Measurements from ENCODE around the gene EGF.

- TF ChIP-seq SUZ12 (IDR thresholded peaks at IDR 0.05; ENCODE audit: extremely low read depth, insufficient read depth, insufficient read length), result no peak
- TF ChIP-seq YY1 (IDR thresholded peaks at IDR 0.05; ENCODE audit: insufficient read depth, insufficient read length), result no peak
Measured at GRCh38 chr4:109962401-109962800, 49.7 kb downstream of the EGF start.
